Measurements from ENCODE around the gene CEP112. TPM values are rescaled to one million over a fixed set of nuclear protein-coding genes. Genes with fewer than 3 reads are reported as not detected.
"Not testable (repeated sequence)": the region's sequence is repeated elsewhere in the genome, so short reads cannot be mapped to it uniquely, and the experiment has no call there.

The CEP112 gene
- total RNA-seq, 1 donor from 2014 or later, result 18.6 TPM

DNA sequence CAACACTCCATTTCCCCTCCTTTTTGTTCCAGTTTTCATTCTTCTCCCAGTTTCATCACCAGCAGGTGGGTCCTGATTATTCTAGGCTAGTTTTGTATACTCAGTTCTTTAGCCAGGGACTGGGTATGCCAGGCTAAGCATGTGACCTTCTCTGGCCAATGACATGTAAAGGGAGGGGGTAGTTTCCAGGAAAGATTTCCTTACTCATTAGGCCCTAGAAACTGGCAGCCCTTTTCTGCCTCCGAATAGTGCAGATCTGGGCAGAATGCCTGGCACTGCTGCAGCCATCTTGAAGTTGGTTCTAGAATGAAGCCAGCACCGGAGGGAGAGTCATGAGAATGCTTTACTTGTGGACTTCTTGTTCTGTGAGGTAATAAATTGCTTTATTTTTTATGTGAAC, 503.6 kb downstream of the CEP112 start:
- DNase-seq (ENCODE audit: low spot score), result no peak

DNA sequence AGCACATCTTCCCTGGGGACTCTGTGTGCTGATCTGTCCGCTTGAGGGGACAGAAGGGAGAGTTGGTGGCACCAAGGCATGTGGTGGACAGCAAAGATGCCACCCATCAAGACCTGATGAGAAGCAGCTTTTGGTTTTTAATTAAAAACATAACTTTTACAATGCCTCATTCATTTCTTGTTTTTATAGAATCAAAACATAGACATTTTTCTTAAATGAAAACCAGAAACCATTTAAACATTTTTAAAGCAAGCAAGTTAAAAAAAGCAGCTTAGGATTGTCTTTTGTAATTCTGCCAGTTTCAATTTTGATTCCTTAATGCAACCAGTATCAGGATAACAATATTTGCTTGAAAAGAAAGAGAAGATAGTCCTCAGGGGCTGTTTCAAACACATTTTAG, 506.8 kb downstream of the CEP112 start:
- DNase-seq (ENCODE audit: low spot score), result no peak

DNA sequence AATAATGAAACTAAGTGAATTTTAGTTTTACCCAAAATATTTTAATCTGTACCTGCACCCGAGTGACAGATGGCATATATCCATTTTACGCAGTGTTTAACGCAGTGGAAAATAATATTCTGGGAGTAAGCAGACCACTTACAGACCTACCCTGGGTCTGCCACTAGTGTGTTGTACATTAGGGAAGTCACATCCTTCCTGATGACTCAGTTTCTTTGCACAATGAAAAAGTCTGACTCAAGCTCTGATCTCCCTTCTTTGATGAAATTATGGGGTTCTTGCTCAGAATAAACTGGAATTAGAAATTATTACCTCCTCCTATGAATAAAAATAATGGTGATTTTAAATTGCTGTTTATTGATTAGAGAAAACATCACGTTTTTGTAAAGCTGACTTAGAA, 507.3 kb downstream of the CEP112 start:
- no peak for DNase-seq (ENCODE audit: low spot score)

DNA sequence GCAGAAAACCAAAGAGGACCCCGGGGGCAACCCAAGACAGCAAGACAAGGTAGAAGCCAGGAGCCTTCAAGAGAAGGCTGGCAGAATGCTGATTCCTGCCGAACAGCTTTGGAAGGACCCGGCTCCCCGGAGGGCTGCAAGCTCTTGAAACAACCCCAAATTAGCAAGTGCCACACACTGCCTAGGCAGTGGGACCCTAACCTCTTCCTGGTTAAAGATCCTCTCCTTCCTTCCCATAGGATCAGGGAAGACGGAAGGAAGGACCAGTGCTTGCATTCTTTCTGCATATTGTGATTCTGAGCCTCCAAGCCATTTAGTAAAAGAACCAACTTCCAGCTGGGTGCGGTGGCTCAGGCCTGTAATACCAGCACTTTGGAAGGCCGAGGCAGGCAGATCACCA, 508.5 kb downstream of the CEP112 start:
- no peak for DNase-seq (ENCODE audit: low spot score)

DNA sequence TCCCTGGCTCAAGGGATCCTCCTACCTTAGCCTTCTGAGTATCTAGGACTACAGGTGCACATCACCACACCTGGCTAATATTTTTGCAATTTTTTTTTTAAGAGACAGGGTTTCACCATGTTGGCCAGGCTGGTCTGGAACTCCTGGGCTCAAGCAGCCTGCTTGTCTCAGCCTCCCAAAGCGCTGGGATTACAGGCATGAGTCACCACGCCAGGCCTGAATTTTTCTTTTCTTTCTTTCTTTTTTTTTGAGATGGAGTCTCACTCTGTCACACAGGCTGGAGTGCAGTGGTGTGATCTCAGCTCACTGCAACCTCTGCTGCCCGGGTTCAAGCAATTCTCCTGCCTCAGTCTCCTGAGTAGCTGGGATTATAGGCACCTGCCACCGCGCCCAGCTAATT, 510.2 kb downstream of the CEP112 start:
- DNase-seq (ENCODE audit: low spot score), result not testable (repeated sequence)

DNA sequence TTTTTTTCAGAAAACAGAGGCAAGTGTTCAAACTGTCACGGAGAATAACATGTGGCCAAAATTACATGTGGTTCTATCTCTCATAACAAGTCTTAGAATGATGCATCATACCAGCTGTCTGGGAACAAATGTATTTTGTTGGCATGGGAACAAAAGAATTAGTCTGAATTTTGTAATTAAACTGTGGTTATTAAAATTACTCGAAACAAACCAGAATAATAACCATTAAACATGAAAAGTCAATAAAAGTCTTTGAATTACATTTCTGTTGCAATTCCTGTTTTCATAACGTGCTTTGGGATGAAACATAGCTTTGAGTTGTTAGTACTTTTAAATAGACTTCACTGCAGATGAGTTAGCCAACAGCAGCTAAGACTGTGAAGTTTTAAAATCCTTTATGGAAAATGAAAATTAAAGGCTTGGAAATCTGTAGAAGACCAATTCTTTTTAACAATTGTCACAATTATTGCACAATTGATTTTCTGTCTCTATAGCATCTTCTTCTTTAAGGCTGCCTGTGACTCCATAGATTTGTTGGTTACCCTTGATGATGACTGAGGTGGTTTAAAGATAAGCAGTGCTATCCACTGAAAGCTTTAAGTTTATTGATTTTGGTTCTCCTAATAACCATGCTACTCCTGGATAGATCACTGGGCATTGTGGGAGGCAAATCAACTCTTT, 512.6 kb downstream of the CEP112 start:
- DNase-seq (ENCODE audit: low spot score), result no peak

DNA sequence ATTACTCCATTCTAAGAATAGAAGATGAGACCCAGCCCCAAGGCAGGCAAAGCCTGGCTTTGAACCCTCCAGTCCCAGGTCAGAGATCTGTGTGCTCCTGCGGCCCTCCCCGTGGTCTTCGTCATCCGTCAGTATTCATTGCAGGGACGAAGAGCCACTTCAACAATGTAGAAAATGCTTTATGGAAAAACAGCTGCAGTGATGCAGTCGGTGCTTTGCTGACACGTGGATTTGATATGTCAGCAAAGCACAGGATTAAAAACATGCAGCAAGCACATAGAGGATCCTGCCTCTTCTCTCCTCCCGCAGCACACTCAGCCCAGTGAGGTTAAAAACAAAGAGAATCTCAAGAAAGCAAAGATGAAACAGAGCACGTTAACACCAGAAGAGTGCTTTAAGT, 513.4 kb downstream of the CEP112 start:
- DNase-seq (ENCODE audit: low spot score), result no peak

DNA sequence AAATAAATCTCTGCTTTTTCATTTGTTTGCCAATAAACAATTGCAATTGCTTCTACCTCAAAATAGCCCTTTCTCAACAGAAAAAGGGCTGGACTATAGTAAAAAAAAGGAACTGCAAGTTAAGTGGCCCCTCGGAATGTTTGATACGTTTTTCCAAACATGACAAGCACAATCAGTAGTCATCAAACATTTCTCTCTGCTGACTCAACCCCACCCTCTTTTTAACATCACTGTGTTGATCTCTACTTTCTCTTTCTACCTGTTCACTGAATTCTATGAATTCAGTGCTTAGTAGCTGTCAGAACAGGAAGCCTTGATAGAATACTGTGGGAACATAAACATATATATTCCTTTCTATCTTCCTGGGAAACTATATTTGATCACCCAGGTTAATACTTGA, 514.0 kb downstream of the CEP112 start:
- DNase-seq (ENCODE audit: low spot score), result no peak

DNA sequence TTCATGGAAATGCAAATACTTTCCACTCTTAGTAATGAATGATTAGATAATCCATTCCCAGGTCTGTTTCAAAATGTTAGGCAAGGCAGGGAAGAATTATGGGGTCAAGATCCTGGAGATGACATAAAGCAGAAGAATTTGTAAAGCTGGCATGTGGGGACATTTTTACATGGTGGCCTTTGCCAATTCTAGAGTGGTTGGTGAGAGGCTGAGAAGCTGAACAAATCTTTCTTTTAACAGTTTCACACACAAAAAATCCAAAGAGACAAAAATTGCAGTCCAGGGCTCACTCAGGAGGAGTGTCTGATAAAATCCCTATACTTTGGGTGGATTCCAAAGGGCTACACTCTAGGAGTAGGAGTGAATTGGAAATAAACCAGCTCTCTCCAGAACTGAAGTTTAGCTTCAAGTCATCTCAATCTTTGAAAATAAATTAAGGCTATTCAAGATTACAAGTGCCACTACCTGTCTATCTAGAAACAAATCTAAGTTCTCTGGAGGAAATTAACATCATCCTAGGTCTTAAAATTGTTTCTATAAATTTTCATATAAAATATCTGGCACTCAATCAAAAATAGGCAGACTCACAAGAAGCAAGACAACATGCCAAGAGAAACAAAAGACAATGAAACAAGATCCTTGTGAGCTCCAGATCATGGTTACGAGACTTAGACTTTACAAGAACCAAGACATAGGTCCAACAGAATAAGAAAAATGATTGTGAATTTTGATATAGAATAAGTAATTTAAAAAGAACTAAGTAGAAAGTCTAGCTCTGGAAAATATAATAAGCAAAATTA, 517.5 kb downstream of the CEP112 start:
- DNase-seq (ENCODE audit: low spot score), result no peak

DNA sequence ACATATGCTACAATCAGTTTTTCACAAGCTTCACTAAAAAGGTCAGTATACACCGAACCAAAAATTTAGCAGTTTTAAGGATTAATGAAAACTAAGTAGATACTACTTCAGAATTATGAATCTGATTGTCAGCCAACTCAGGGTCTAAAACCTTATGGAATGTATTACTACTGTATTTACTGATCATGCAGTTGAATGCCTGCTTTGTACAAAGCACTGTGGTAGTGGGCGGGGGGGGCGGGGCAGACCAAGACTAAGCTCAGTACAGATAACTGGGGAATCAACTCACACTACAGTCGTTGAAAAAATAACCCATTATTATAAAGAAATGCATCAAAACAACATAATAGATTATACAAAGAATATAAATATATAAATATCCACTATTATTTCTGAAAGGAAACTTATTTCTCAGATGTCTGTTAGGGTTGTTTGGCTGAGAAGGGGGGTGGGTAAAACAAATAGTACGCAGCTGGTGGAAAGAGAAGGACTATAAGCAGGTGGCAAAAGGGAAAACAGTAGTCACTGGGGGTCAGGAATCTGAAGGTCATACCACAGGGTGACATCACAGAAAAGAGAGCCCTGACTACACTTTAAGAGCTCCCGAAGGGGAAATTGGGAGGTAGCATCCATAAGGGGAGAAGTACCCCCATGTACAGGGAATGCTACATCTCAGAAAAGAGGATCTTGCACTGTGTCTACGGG, 521.1 kb downstream of the CEP112 start:
- no peak for DNase-seq (ENCODE audit: low spot score)

DNA sequence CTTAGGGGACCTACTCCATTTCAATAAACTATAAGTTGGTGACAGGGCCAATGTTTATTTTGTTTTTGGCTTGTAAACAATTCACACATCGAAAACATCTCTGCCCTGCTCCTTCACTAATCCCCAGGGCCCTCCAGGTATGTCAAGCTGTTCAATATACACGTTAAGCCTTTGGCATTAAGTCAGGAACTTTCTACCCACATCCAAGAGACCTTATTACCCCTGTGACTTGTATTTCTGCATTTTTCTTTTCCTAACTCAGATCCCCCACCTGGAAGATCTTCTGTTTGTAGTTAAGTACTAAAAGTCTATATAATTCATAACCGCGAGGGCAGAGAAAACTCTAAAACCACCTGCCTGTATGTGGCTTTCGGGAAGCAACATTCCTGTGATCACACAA, 523.7 kb downstream of the CEP112 start:
- no peak for DNase-seq (ENCODE audit: low spot score)

DNA sequence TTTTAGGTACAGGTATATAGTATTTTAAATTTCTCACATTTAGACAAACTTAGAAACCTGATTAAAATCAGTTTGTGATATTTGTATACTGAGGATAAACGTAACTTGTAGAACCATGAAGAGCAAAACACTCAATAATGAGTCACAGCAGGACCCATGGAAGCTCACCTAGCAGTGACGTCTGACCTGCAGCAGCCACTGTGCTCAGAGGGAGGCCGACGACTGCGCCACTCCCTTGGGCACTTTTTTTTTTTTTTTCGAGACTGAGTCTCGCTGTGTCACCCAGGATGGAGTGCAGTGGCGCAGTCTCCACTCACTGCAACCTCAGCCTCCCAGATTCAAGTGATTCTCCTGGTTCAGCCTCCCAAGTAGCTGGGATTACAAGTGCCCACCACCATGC, 524.3 kb downstream of the CEP112 start:
- no peak for DNase-seq (ENCODE audit: low spot score)

DNA sequence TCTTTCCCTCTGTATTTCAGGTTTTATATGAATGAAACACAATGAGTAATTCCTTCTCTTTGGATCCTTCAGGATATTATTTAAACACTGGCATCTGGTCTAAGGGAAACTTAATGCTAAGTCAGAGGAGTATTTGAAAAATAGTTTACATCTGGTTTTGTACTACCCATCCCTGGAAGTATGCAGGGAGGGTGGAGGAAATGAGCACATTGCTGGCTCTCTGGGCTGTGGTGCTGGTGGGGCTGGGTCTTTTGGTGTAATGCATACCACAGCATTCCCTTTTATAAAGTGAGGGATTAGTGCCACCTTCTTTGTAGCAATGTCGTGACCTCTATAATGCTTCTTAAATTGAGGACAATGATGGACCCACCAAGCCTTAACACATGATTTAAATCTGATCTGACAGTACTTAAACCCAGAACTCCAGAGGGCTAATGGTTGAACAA, 525.0 kb downstream of the CEP112 start:
- no peak for DNase-seq (ENCODE audit: low spot score)

DNA sequence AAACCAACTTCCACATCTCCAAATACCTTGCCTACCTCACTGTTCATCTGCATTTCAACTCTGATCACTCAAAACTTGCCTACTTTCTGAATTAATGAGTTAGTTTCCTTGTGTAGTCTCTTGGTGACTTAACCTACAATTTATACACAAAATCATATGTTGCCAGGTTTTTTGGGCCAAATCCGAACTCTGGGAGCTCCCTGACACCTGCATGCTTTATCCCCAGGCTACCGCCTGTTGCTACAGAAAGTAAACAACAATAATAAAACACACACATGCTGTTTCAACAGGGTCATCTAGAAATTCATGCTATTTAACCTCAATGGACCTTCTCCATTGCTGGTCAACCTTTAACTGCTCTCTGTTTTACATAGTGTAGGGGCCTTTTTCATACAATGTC, 526.0 kb downstream of the CEP112 start:
- no peak for DNase-seq (ENCODE audit: low spot score)

DNA sequence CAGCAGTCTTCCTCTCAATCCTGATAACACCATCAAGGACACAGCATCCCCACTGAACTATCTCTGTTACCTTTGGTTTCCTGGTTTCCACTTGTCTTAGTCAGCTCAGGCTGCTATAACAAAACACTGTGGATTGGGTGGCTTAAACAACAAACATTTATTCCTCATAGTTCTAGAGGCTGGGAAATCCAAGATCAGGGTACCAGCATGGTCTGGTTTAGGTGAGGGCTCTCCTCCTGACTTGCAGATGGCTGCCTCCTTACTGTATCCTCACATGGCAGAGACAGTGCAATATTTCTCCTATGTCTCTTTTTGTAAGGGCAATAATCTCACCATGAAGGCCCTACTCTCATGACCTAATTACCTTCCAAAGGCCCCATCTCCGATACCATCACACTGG, 527.2 kb downstream of the CEP112 start:
- no peak for DNase-seq (ENCODE audit: low spot score)

DNA sequence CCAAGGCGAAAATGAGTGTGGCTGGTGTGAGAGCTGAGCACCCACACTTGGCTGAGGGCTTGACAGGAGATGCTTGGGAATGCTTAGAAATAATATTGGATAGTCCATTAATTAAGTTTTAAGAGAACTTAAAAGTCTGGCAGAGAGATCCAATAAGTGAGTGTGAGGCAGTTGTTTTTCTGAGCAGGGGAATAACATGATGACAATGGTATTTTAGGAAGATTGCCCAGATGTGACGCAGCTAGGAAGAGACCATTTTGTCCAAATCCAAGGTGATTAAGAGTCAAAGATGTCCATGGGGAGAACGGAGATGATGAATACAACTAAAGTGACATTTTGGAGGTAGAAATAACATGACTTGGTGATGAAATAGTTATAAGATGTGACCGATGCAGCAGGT, 527.7 kb downstream of the CEP112 start:
- DNase-seq (ENCODE audit: low spot score), result no peak

DNA sequence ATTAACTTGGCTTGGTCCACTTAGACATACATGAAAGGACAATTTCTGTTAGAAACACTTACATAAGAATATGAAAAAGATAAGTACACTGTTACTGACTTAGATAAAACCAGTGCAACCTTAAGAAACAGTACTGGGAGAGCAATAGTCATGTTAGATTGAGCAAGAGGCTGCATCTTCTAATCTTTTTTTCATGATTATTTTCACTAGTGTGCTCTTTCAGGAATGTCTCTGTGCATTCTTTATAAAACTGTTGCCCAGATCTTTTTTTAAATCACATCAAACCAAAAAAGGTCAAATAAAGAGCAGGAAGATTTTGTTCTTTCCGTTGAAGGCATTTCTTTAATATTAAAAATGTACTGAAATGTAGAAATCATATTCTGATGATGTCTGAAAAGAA, 529.7 kb downstream of the CEP112 start:
- DNase-seq (ENCODE audit: low spot score), result no peak

DNA sequence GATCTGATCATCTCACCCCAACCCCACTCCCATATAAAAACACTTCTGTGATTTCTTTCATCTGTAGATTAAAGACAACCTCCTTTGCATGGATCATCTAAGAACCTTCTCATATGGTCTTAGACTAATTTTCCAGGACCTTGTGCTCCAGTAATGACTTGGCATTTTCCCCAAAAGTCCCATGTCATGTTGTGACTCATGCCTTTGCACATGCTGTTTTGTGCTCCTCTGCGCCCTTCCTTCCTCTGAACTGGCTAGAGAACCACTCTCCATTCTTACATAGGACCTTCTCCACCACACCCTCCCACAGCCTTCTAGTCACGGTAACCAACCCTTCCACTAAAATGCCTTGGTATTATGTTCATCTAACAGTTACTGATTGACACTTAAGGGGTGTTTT, 531.0 kb downstream of the CEP112 start:
- DNase-seq (ENCODE audit: low spot score), result no peak

DNA sequence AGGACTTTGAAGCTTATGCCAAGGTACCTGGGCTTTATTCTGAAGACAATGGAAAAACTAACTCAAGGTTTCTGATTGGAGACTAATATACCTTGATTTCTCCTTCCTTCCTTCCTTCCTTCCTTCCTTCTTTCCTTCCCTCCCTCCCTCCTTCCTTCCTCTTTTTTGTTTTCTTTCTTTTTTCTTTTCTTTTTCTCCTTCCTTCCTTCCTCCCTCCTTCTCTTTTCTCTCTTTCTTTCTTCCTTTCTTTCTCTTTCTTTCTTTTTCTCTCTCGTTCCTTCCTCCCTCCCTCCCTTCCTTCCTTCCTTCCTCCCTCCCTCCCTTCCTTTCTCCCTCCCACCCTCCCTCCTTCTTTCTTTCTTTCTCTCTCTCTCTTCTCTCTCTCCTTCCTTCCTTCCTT, 531.9 kb downstream of the CEP112 start:
- DNase-seq (ENCODE audit: low spot score), result no peak

DNA sequence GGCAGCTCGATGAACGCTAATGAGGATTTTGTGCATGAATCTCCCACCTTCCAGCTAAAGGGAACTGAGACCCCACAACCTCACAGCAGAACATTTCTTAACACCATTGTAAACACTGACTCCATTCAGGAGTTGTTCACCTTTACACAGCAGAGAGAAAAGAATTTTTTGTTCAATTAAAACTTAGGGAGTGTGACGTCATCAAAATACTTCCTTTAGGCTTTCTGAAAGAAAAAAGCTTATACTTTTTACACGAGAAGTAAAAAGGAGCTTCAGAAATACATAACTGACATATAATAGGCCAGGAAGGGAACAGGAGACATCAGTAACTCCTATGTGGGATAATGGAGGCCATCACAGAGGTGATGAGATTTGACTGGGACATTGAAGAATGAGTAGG, 532.4 kb downstream of the CEP112 start:
- DNase-seq (ENCODE audit: low spot score), result no peak

DNA sequence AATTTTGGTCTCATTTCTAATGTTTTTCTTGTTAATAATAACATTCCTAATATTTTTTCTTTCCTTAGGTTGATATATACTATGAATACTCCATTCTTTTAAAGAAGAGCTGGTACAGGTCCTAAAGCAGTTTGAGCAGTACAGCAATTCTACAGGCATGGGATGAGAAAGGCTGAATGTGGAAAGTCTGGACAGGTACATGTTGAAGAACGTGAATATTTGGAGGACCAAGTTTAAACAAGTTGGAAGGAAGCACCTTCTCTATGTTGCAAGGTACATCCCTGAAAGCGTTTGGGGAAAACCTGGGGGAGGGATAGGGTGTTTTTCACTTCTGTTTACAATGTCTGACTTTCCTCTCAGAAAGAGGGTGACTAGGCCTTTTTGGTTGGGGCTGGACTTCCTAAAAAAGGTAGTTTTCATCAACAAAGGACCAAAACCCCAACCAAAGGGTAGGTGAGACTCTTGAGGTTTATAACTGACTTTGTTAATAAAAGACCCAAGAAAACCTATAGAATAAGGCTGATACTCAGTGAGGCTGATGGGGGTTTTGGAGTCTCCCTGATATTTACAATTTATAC, 534.6 kb downstream of the CEP112 start:
- DNase-seq (ENCODE audit: low spot score), result no peak
